22Rv1 (cell line): ENCODE data around the gene TNS3.

Source experiments
- CTCF ChIP-seq: fragments of 450-650 bp; IDR thresholded peaks from 2 replicates; pipeline ENCODE4 v1.5.1; 2017; ENCODE audit warnings: mild to moderate bottlenecking
- ZFX ChIP-seq: fragments of 450-650 bp; IDR thresholded peaks from 2 replicates; pipeline ENCODE4 v1.6.1; 2017; ENCODE audit warnings: antibody characterized with exemption, borderline replicate concordance

GRCh38 chr7:47344171-47344955, 237.5 kb downstream of the TNS3 start:
- TF ChIP-seq CTCF = no peak
- no peak for TF ChIP-seq ZFX
